AG10803 (cell line): Measurements from ENCODE around the gene CRTC3.

Source experiments
- DNase-seq: peaks from one replicate; pipeline ENCODE4 v3.0.0; 2010; ENCODE audit warnings: low read depth
- H3K4me3 ChIP-seq: 2 replicates; pipeline ENCODE4 v1.5.1; 2011; ENCODE audit warnings: mild to moderate bottlenecking, low read length, control low read depth
- CTCF ChIP-seq: conservative IDR thresholded peaks from 2 replicates; pipeline ENCODE4 v1.5.1; 2011; ENCODE audit warnings: mild to moderate bottlenecking, low read length, control low read depth, inconsistent platforms

Gene CRTC3

GRCh38 chr15:90489514-90489913, 40.2 kb upstream of the CRTC3 start:
- no peak overlapping the region for H3K4me3 ChIP-seq
- DNase-seq: no peak
- no peak for TF ChIP-seq CTCF

GRCh38 chr15:90489944-90490343, 39.8 kb upstream of the CRTC3 start:
- no peak for TF ChIP-seq CTCF
- no peak overlapping the region for H3K4me3 ChIP-seq
- DNase-seq: no peak

GRCh38 chr15:90493647-90494046, 36.1 kb upstream of the CRTC3 start:
- no peak overlapping the region for H3K4me3 ChIP-seq
- no peak for TF ChIP-seq CTCF
- no peak for DNase-seq

GRCh38 chr15:90495067-90495466, 34.7 kb upstream of the CRTC3 start:
- H3K4me3 ChIP-seq: no peak overlapping the region
- TF ChIP-seq CTCF: no peak
- no peak for DNase-seq

GRCh38 chr15:90496791-90497190, 32.9 kb upstream of the CRTC3 start:
- peak; percentile 45 for DNase-seq
- no peak for TF ChIP-seq CTCF

GRCh38 chr15:90497376-90497775, 32.3 kb upstream of the CRTC3 start:
- no peak overlapping the region for H3K4me3 ChIP-seq
- DNase-seq: no peak
- TF ChIP-seq CTCF: no peak

More at GRCh38 chr15:90496791-90497190, 32.9 kb upstream of the CRTC3 start:
- H3K4me3 ChIP-seq: no peak overlapping the region

- no peak for TF ChIP-seq CTCF
- H3K4me3 ChIP-seq: no peak overlapping the region
- DNase-seq: no peak
These were observed 31.8 kb upstream of the CRTC3 start for GRCh38 chr15:90497912-90498311.
